ENCODE measurements around the gene HIRIP3.

HIRIP3 gene

DNA sequence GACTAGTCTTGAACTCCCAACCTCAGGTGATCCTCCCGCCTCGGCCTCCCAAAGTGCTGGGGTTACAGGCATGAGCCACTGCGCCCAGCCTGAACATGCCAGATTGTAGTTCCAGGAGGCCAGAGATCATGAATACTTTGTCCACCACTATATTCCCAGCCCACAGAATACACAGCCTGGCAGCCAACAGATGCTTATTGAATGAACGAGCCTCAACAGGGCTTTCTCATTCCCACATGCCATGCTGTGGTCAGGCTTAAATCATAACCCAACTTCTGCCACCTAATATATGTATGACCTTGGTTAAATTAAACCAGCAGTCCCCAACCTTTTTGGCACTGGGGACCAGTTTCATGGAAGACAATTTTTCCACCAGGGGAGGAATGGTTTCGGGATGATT is 36.7 kb downstream of the HIRIP3 start:
- DNase-seq, result no peak

- no peak for DNase-seq
These were observed 43.6 kb downstream of the HIRIP3 start for GRCh38 chr16:29951625-29952365.

GRCh38 chr16:29950806-29951461 is 44.5 kb downstream of the HIRIP3 start:
- DNase-seq, result no peak

- no peak for DNase-seq
These were observed 47.5 kb downstream of the HIRIP3 start for GRCh38 chr16:29947897-29948296.

GRCh38 chr16:29943846-29944799 is 51.3 kb downstream of the HIRIP3 start:
- no peak for DNase-seq
